ENCODE measurements around the gene KCNQ2. TPM values are rescaled to one million over a fixed set of nuclear protein-coding genes. Genes with fewer than 3 reads are reported as not detected.

Gene KCNQ2
- total RNA-seq, 1 experiment from 2014 or later: not detected

DNA sequence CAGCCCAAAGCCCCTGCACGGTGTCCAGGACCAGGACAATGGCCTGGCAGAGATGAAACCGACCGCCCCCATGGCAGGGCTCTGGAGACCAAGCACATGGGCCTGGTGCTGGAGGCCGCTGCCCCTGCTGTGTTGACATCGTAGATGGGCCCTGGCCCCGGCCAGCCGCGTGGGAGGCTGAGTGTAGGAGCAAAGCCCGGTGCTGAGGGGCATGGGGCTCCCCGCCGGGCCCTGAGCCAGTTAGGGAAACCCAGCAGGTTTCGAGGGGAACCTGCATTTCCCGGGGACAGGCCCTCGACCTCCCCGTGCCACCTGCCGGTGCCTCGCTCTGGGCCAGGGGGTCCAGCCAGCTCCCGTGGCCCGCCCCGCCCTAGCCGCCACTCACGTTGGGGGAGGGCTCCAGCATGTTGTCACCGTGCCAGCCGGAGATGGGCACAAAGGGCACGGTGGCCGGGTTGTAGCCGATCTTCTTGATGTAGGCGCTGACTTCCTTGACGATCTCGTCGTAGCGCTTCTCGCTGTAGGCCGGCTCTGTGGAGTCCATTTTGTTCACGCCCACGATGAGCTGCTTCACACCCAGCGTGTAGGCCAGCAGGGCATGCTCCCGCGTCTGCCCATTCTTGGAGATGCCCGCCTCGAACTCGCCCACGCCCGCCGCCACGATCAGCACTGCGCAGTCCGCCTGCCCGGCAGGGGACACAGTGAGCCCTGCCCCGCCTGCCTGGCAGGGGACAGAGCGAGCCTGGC lies 22.1 kb upstream of the KCNQ2 start:
- intact Hi-C loops (cut with micrococcal nuclease; ENCODE audit: unreplicated experiment): loop anchor here (10.0 kb wide), 1 partner anchor 50 kb away; no protein-coding TSS in a partner anchor
- Histone ChIP-seq H3K27ac (no peak overlapping the region), H4K20me1 (ENCODE audit: insufficient read depth) (peaks cover 3% of the 10 kb centered on the region; the same call in 1 of the 2 replicates), H3K4me3 (no peak overlapping the region), H3K9me2 (ENCODE audit: insufficient read depth) (no peaks in the 10 kb centered on the region), H3K4me1 (replicated peaks; ENCODE audit: insufficient read depth) (no peaks in the 10 kb centered on the region), H3K4me2 (no peak overlapping the region), H3K9me3 (ENCODE audit: insufficient read depth, low read depth) (no peaks in the 10 kb centered on the region), H2AFZ (no peak overlapping the region), H3K27me3 (ENCODE audit: insufficient read depth, low read depth) (peaks cover 17% of the 10 kb centered on the region), H3F3A (ENCODE audit: insufficient read depth, low read depth) (peaks cover 4% of the 10 kb centered on the region; the same call in 1 of the 2 replicates), H3K36me3 (ENCODE audit: low read depth) (no peaks in the 10 kb centered on the region), H3K79me2 (ENCODE audit: low read depth) (no peaks in the 10 kb centered on the region)
- POLR2A ChIA-PET (ENCODE audit: unreplicated experiment): interaction anchor here (0.5 to 0.7 kb wide), 2 partner anchors 29 to 150 kb away, joined by 3 read pairs; no protein-coding TSS in a partner anchor
- no peak for DNase-seq
- BruUV-seq (replicated peaks): no TSS peak
- CTCF ChIA-PET: no interaction called here
- TF ChIP-seq, protein P1, sequence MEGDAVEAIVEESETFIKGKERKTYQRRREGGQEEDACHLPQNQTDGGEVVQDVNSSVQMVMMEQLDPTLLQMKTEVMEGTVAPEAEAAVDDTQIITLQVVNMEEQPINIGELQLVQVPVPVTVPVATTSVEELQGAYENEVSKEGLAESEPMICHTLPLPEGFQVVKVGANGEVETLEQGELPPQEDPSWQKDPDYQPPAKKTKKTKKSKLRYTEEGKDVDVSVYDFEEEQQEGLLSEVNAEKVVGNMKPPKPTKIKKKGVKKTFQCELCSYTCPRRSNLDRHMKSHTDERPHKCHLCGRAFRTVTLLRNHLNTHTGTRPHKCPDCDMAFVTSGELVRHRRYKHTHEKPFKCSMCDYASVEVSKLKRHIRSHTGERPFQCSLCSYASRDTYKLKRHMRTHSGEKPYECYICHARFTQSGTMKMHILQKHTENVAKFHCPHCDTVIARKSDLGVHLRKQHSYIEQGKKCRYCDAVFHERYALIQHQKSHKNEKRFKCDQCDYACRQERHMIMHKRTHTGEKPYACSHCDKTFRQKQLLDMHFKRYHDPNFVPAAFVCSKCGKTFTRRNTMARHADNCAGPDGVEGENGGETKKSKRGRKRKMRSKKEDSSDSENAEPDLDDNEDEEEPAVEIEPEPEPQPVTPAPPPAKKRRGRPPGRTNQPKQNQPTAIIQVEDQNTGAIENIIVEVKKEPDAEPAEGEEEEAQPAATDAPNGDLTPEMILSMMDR (conservative IDR thresholded peaks at IDR 0.05): no peak
- no peak for TF ChIP-seq EZH2 (IDR thresholded peaks at IDR 0.05; ENCODE audit: low read depth)

DNA sequence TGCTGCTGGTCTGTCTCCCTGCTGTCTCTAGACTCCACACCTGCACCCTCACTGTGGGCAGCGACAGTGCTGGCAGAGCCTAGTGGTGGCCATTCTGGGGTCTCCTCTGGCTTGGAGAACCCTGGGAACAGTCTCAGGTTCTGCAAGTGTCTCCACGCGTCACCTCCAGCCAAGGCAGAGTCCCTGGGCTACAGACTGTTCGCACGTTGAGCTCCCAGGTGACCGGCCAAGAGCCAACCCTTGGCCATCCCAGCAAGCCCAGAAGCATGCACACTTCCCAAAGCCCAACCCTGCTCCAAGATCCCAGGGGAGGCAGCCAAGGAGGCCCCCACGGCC lies 21.6 kb upstream of the KCNQ2 start:
- Histone ChIP-seq H3K9me3 (ENCODE audit: insufficient read depth, low read depth) (no peaks in the 10 kb centered on the region), H4K20me1 (ENCODE audit: insufficient read depth) (peaks cover 3% of the 10 kb centered on the region; the same call in 1 of the 2 replicates), H3K36me3 (ENCODE audit: low read depth) (no peaks in the 10 kb centered on the region), H3K9me2 (ENCODE audit: insufficient read depth) (no peaks in the 10 kb centered on the region), H3K27me3 (ENCODE audit: insufficient read depth, low read depth) (peaks cover 13% of the 10 kb centered on the region; the same call in 1 of the 2 replicates), H3K27ac (no peak overlapping the region), H3K4me3 (no peak overlapping the region), H2AFZ (no peak overlapping the region), H3K79me2 (ENCODE audit: low read depth) (no peaks in the 10 kb centered on the region), H3F3A (ENCODE audit: insufficient read depth, low read depth) (peaks cover 4% of the 10 kb centered on the region; the same call in 1 of the 2 replicates), H3K4me1 (replicated peaks; ENCODE audit: insufficient read depth) (no peaks in the 10 kb centered on the region), H3K4me2 (no peak overlapping the region)
- intact Hi-C loops (cut with micrococcal nuclease; ENCODE audit: unreplicated experiment): loop anchor here (10.0 kb wide), 1 partner anchor 49 kb away; no protein-coding TSS in a partner anchor
- BruUV-seq (replicated peaks): no TSS peak
- no peak for DNase-seq
- ChIA-PET CTCF (no interaction called here), POLR2A (ENCODE audit: unreplicated experiment) (interaction anchor here (0.7 kb wide), 1 partner anchor 29 kb away, joined by 3 read pairs; no protein-coding TSS in a partner anchor)
- TF ChIP-seq, protein P1 (conservative IDR thresholded peaks at IDR 0.05): no peak
- no peak for TF ChIP-seq EZH2 (IDR thresholded peaks at IDR 0.05; ENCODE audit: low read depth)

DNA sequence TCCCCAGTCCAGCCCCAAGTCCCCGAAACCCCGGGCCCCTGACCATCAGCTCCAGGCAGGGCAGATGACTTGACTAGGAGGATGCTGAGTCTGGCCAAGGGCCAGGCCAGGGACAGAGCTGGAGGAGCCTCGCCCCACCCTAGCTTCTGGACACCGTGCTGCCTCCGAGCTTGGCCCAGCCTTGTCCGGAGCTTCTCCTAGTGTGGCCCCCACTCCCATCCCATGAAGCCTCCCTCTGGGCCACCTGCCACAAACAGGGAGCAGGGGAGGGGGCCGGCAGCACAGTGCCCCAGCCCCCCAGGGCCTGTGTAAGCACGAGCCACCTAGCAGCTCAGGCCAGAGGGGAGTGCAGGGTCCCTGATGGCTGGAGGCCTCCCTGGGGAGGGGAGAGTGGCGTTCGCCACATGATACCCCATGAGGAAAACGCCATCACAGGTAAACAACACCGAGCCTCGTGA lies 21.1 kb upstream of the KCNQ2 start:
- ChIA-PET POLR2A (ENCODE audit: unreplicated experiment) (interaction anchor here (0.7 kb wide), 1 partner anchor 28 kb away, joined by 3 read pairs; no protein-coding TSS in a partner anchor), CTCF (no interaction called here)
- BruUV-seq (replicated peaks): no TSS peak
- no peak overlapping the region for H2AFZ ChIP-seq
- H3K9me3 ChIP-seq (ENCODE audit: insufficient read depth, low read depth): no peaks in the 10 kb centered on the region
- H3K27ac ChIP-seq: no peak overlapping the region
- H3K79me2 ChIP-seq (ENCODE audit: low read depth): no peaks in the 10 kb centered on the region
- no peaks in the 10 kb centered on the region for H3K4me1 ChIP-seq (replicated peaks; ENCODE audit: insufficient read depth)
- no peak for TF ChIP-seq EZH2 (IDR thresholded peaks at IDR 0.05; ENCODE audit: low read depth)
- TF ChIP-seq, protein P1 (conservative IDR thresholded peaks at IDR 0.05): no peak
- H3F3A ChIP-seq (ENCODE audit: insufficient read depth, low read depth): peaks cover 4% of the 10 kb centered on the region; the same call in 1 of the 2 replicates
- peaks cover 3% of the 10 kb centered on the region; the same call in 1 of the 2 replicates for H4K20me1 ChIP-seq (ENCODE audit: insufficient read depth)
- intact Hi-C loops (cut with micrococcal nuclease; ENCODE audit: unreplicated experiment): loop anchor here (10.0 kb wide), 1 partner anchor 49 kb away; no protein-coding TSS in a partner anchor
- H3K9me2 ChIP-seq (ENCODE audit: insufficient read depth): no peaks in the 10 kb centered on the region
- DNase-seq: no peak
- H3K36me3 ChIP-seq (ENCODE audit: low read depth): no peaks in the 10 kb centered on the region
- no peak overlapping the region for H3K4me2 ChIP-seq
- no peak overlapping the region for H3K4me3 ChIP-seq
- H3K27me3 ChIP-seq (ENCODE audit: insufficient read depth, low read depth): peaks cover 11% of the 10 kb centered on the region; the same call in 1 of the 2 replicates
